PC-9 (cell line): ENCODE data around the gene FOXN3. TPM values are rescaled to one million over a fixed set of nuclear protein-coding genes. Genes with fewer than 3 reads are reported as not detected.

Experiments
- BruUV-seq: library from RNA; stranded (reverse); fragments of 400-500 nt; replicated peaks from 2 replicates; lab custom pipeline; 2021; lab: Mats Ljungman, UMichigan
- CTCF ChIA-PET: fragments of 300-600 bp; sonication (Branson Sonifier 250); formaldehyde crosslinking; loops from one replicate; lab custom pipeline; 2022; ENCODE audit warnings: antibody characterized with exemption; lab: Charles Lee
- POLR2A ChIA-PET: fragments of 300-600 bp; sonication (Branson Sonifier 250); formaldehyde crosslinking; loops from one replicate; lab custom pipeline; 2022; ENCODE audit warnings: antibody characterized with exemption; ENCODE audit not compliant: unreplicated experiment; lab: Charles Lee
- DNase-seq, 2 experiments: peaks; one replicate each; pipeline versions ENCODE4 v3.0.0 to v3.0.0-alpha.2; 2015 to 2022; ENCODE audit warnings: mixed read lengths in 1 of 2
- H2AFZ ChIP-seq: fragments of 200-600 bp; sonication (generic); 2 replicates; pipeline ENCODE4 v1.8.1; 2017; ENCODE audit warnings: antibody characterized with exemption
- H3F3A ChIP-seq: fragments of 200-600 bp; sonication (generic); 2 replicates; pipeline ENCODE4 v1.8.1; 2017; ENCODE audit warnings: antibody characterized with exemption, mild to moderate bottlenecking, low read depth; ENCODE audit not compliant: insufficient read depth
- H3K27ac ChIP-seq: fragments of 200-600 bp; sonication (generic); 2 replicates; pipeline ENCODE4 v1.6.1; 2016; ENCODE audit warnings: mixed run types
- H3K27me3 ChIP-seq: fragments of 200-600 bp; sonication (generic); 2 replicates; pipeline ENCODE4 v1.6.1; 2016; ENCODE audit warnings: low read depth, mixed run types; ENCODE audit not compliant: insufficient read depth
- H3K36me3 ChIP-seq: fragments of 200-600 bp; sonication (generic); 2 replicates; pipeline ENCODE4 v1.6.1; 2016; ENCODE audit warnings: low read depth, mixed run types
- H3K4me1 ChIP-seq: fragments of 200-600 bp; sonication (generic); replicated peaks from 2 replicates; pipeline ENCODE4 v1.6.1; 2016; ENCODE audit warnings: mixed run types; ENCODE audit not compliant: insufficient read depth
- H3K4me2 ChIP-seq: fragments of 200-600 bp; sonication (generic); 2 replicates; pipeline ENCODE4 v1.6.1; 2017; ENCODE audit warnings: mixed run types
- H3K4me3 ChIP-seq: fragments of 200-600 bp; sonication (generic); 2 replicates; pipeline ENCODE4 v1.6.1; 2016; ENCODE audit warnings: mixed run types
- H3K79me2 ChIP-seq: fragments of 200-600 bp; sonication (generic); 2 replicates; pipeline ENCODE4 v1.6.1; 2017; ENCODE audit warnings: low read depth, mixed run types
- H3K9me2 ChIP-seq: fragments of 200-600 bp; sonication (generic); 2 replicates; pipeline ENCODE4 v1.8.1; 2017; ENCODE audit warnings: mild to moderate bottlenecking; ENCODE audit not compliant: insufficient read depth
- H3K9me3 ChIP-seq: fragments of 200-600 bp; sonication (generic); 2 replicates; pipeline ENCODE4 v1.8.1; 2016; ENCODE audit warnings: low read depth; ENCODE audit not compliant: insufficient read depth
- H4K20me1 ChIP-seq: fragments of 200-600 bp; sonication (generic); 2 replicates; pipeline ENCODE4 v1.8.1; 2017; ENCODE audit not compliant: insufficient read depth
- EZH2 ChIP-seq: fragments of 200-600 bp; sonication (generic); IDR thresholded peaks from 2 replicates; pipeline ENCODE4 v1.8.0; 2017; ENCODE audit warnings: antibody characterized with exemption, low read depth
- intact Hi-C: fragments of 100-400 bp; cut with micrococcal nuclease; formaldehyde crosslinking; loops from one replicate; pipeline ENCODE4 v1.10.0; 2022; ENCODE audit not compliant: unreplicated experiment
- total RNA-seq: library from RNA; stranded (reverse); gene quantifications from 2 replicates; pipeline ENCODE4 v1.2.3, GENCODE V29; 2021
- TF ChIP-seq, protein P1 (sequence below): fragments of 200-600 bp; sonication (generic); conservative IDR thresholded peaks from 2 replicates; pipeline ENCODE4 v1.6.1; 2017; ENCODE audit warnings: mixed run types, antibody characterized with exemption, mild to moderate bottlenecking, moderate library complexity

FOXN3 gene
- total RNA-seq, 1 experiment from 2014 or later, result 4.2 TPM

GRCh38 chr14:89415159-89415558, 1.9 kb downstream of the FOXN3 start:
- no TSS peak for BruUV-seq
- no peaks in the 10 kb centered on the region for H4K20me1 ChIP-seq
- no peaks in the 10 kb centered on the region for H3K4me1 ChIP-seq
- TF ChIP-seq, protein P1, sequence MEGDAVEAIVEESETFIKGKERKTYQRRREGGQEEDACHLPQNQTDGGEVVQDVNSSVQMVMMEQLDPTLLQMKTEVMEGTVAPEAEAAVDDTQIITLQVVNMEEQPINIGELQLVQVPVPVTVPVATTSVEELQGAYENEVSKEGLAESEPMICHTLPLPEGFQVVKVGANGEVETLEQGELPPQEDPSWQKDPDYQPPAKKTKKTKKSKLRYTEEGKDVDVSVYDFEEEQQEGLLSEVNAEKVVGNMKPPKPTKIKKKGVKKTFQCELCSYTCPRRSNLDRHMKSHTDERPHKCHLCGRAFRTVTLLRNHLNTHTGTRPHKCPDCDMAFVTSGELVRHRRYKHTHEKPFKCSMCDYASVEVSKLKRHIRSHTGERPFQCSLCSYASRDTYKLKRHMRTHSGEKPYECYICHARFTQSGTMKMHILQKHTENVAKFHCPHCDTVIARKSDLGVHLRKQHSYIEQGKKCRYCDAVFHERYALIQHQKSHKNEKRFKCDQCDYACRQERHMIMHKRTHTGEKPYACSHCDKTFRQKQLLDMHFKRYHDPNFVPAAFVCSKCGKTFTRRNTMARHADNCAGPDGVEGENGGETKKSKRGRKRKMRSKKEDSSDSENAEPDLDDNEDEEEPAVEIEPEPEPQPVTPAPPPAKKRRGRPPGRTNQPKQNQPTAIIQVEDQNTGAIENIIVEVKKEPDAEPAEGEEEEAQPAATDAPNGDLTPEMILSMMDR, result no peak
- no peak for TF ChIP-seq EZH2
- ChIA-PET CTCF (no interaction called here), POLR2A (interaction anchor here (0.7 kb wide), 1 partner anchor 365 kb away, joined by 5 read pairs; no protein-coding TSS in a partner anchor)
- H3K79me2 ChIP-seq, result no peaks in the 10 kb centered on the region
- H3K9me3 ChIP-seq, result no peaks in the 10 kb centered on the region
- no peaks in the 10 kb centered on the region for H3K36me3 ChIP-seq
- intact Hi-C loops, result no loop called here
- H3K9me2 ChIP-seq, result no peaks in the 10 kb centered on the region
- H3K27me3 ChIP-seq, result peaks cover 4% of the 10 kb centered on the region; the same call in 1 of the 2 replicates
- H2AFZ ChIP-seq, result no peak overlapping the region
- no peak for DNase-seq
- H3K27ac ChIP-seq, result no peak overlapping the region
- H3K4me3 ChIP-seq, result no peak overlapping the region
- no peaks in the 10 kb centered on the region for H3F3A ChIP-seq
- no peak overlapping the region for H3K4me2 ChIP-seq

- POLR2A ChIA-PET, result no interaction called here
- BruUV-seq, result no TSS peak
- intact Hi-C loops, result no loop called here
Observed at GRCh38 chr14:89411976-89412375, 5.1 kb downstream of the FOXN3 start.

GRCh38 chr14:89409961-89410360, 7.1 kb downstream of the FOXN3 start:
- ChIA-PET CTCF (no interaction called here), POLR2A (no interaction called here)
- DNase-seq, result no peak
- Histone ChIP-seq H3K4me1 (no peaks in the 10 kb centered on the region), H4K20me1 (no peaks in the 10 kb centered on the region), H3F3A (no peaks in the 10 kb centered on the region), H3K9me3 (no peaks in the 10 kb centered on the region), H3K4me2 (no peak overlapping the region), H3K79me2 (no peaks in the 10 kb centered on the region), H3K36me3 (no peaks in the 10 kb centered on the region), H3K4me3 (no peak overlapping the region), H3K9me2 (no peaks in the 10 kb centered on the region), H3K27ac (no peak overlapping the region), H2AFZ (no peak overlapping the region), H3K27me3 (peaks cover 8% of the 10 kb centered on the region; the same call in 1 of the 2 replicates)
- no peak for TF ChIP-seq EZH2
- TF ChIP-seq, protein P1, result no peak
- no TSS peak for BruUV-seq
- intact Hi-C loops, result no loop called here

More at GRCh38 chr14:89411976-89412375, 5.1 kb downstream of the FOXN3 start:
- no peak overlapping the region for H3K4me2 ChIP-seq
- CTCF ChIA-PET, result no interaction called here
- no peak for TF ChIP-seq EZH2
- TF ChIP-seq, protein P1, result no peak
- no peaks in the 10 kb centered on the region for H4K20me1 ChIP-seq
- H3F3A ChIP-seq, result no peaks in the 10 kb centered on the region
- no peak for DNase-seq
- H3K79me2 ChIP-seq, result no peaks in the 10 kb centered on the region
- peaks cover 7% of the 10 kb centered on the region; the same call in 1 of the 2 replicates for H3K27me3 ChIP-seq
- H3K9me3 ChIP-seq, result no peaks in the 10 kb centered on the region
- no peak overlapping the region for H2AFZ ChIP-seq
- H3K9me2 ChIP-seq, result no peaks in the 10 kb centered on the region
- no peak overlapping the region for H3K27ac ChIP-seq
- no peaks in the 10 kb centered on the region for H3K36me3 ChIP-seq
- no peaks in the 10 kb centered on the region for H3K4me1 ChIP-seq
- H3K4me3 ChIP-seq, result no peak overlapping the region
